Activated effector memory CD4-positive, alpha-beta T cell treated with Interleukin-2 at 50 U/mL for 16 hours (primary cell): ENCODE results near the gene PRAMEF4.
"Not testable (repeated sequence)": the region's sequence is repeated elsewhere in the genome, so short reads cannot be mapped to it uniquely, and the experiment has no call there.

Experiments
- DNase-seq: peaks from one replicate; pipeline ENCODE4 v3.0.0-alpha.2; 2020

Gene PRAMEF4

GRCh38 chr1:12886101-12886500 is at the start of gene PRAMEF4:
TSS of gene PRAMEF4 (minus strand) at chr1:12886201. CDS start at chr1:12883394, 2,807 bp downstream.
- not testable (repeated sequence) for DNase-seq

GRCh38 chr1:12924368-12924767 is 38.4 kb upstream of the PRAMEF4 start:
- not testable (repeated sequence) for DNase-seq

- DNase-seq: not testable (repeated sequence)
Measured at GRCh38 chr1:12921749-12922148, 35.7 kb upstream of the PRAMEF4 start.

DNA sequence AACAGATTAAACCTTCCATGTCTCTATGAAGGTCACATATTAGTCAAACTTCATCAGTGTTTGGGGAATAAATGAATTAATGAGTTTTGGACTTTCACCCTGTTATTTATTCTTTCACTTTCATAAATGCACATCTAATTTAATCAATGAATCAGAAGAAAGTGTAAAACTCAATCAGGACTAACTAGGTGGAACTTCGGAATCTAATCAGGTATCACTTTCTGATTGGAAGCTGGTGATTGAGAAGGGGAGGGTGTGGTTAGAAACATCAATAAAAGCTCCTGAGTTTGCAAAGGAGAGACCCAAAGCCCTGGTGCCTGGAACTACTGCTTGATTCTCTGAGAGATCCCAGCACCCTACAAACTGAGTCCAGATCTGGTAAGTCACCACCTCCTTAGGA is 30.3 kb upstream of the PRAMEF4 start, which contains the start of gene PRAMEF7:
PRAMEF7 (plus strand) TSS at position 301 of the 400 bp plus-strand sequence. CDS start 1,083 bp downstream, outside the sequence.
- not testable (repeated sequence) for DNase-seq

- not testable (repeated sequence) for DNase-seq
Measured at GRCh38 chr1:12903793-12904572, 18.0 kb upstream of the PRAMEF4 start.

- not testable (repeated sequence) for DNase-seq
Measured at GRCh38 chr1:12899186-12899585, 13.2 kb upstream of the PRAMEF4 start.

- not testable (repeated sequence) for DNase-seq
Measured at GRCh38 chr1:12898170-12898569, 12.2 kb upstream of the PRAMEF4 start, which contains the start of gene PRAMEF10. TSS of gene PRAMEF10 (minus strand) at chr1:12898270. CDS start at chr1:12895847, 2,423 bp downstream.

DNA sequence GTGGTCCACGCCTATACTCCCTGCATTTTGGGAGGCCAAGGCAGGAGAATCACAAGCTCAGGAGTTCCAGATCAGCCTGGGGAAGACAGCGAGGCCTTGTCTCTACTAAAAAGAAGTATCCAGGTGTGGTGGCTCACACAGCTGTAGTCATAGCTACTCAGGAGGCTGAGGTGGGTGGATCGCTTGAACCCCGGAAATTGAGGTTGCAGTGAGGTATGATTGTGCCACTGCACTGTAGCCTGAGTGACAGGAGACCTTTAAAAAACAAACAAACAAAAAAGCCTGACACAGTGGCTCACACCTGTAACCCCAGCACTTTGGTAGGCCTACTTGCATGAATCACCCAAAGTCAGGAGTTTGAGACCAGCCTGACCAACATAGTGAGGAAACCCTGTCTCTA is 7.5 kb downstream of the PRAMEF4 start:
- DNase-seq: not testable (repeated sequence)

GRCh38 chr1:12863131-12863880 is 22.7 kb downstream of the PRAMEF4 start:
- DNase-seq: not testable (repeated sequence)

GRCh38 chr1:12856786-12857185 is 29.2 kb downstream of the PRAMEF4 start, which contains the start of gene PRAMEF2:
TSS of gene PRAMEF2 (plus strand) at chr1:12857086. CDS start at chr1:12859010, 1,924 bp downstream.
- not testable (repeated sequence) for DNase-seq

DNA sequence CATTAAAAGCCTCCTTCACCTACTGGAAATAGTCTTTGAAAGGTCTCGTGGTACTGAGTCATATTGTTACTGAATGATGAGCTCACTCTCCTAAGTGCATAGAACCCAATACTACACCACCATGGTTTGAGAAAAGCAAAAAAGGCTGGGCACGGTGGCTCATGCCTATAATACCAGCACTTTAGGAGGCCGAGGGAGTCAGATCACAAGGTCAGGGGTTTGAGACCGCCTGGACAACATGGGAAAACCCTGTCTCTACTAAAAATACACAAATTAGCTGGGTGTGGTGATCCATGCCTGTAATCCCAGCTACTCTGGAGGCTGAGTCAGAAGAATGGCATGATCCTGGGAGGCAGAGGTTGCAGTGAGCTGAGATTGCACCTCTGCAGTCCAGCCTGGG is 34.2 kb downstream of the PRAMEF4 start:
- DNase-seq: no peak

- not testable (repeated sequence) for DNase-seq
Measured at GRCh38 chr1:12848620-12849019, 37.4 kb downstream of the PRAMEF4 start, which contains the start of gene HNRNPCL1. TSS of gene HNRNPCL1 (minus strand) at chr1:12848720. CDS start at chr1:12848289, 431 bp downstream.

DNA sequence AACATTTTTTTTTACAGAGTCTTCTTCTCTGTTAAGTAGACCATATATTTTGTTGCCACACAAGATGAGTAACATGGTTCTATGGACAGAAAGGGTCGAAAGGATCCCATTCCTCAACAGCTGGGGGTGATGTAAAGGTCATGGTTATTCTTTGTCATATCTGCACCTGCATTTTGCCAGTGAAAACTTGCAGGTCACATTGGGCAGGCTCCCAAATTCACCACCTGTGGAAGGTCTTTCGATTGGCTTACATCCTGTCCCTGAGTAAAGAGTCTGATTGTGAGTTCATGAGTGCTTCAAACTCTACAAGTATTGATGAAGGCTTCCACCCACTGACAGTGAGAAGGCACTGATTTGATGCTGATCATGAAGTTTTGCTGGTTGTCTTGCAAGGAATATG is 52.8 kb downstream of the PRAMEF4 start:
- DNase-seq: not testable (repeated sequence)

GRCh38 chr1:12831310-12831709 is 54.7 kb downstream of the PRAMEF4 start, which contains the start of gene PRAMEF11:
TSS of gene PRAMEF11 (minus strand) at chr1:12831410. CDS start at chr1:12828789, 2,621 bp downstream.
- DNase-seq: not testable (repeated sequence)
